GM23248 (cell line): ENCODE results near the gene NETO1. TPM values are rescaled to one million over a fixed set of nuclear protein-coding genes. Genes with fewer than 3 reads are reported as not detected.

Experiments
- DNase-seq: peaks from one replicate; pipeline ENCODE4 v3.0.0-alpha.2; 2015
- H2AFZ ChIP-seq: fragments of 200-600 bp; sonication (generic); 2 replicates; pipeline ENCODE4 v1.6.1; 2016; ENCODE audit warnings: antibody characterized with exemption
- H3F3A ChIP-seq: fragments of 200-600 bp; sonication (generic); 2 replicates; pipeline ENCODE4 v1.6.1; 2016; ENCODE audit warnings: mild to moderate bottlenecking, antibody characterized with exemption, mixed run types; ENCODE audit not compliant: insufficient read depth
- H3K27ac ChIP-seq: fragments of 200-600 bp; sonication (generic); 2 replicates; pipeline ENCODE4 v1.5.1; 2016; ENCODE audit warnings: mild to moderate bottlenecking
- H3K27me3 ChIP-seq: fragments of 200-600 bp; sonication (generic); replicated peaks from 2 replicates; pipeline ENCODE4 v1.6.1; 2016; ENCODE audit warnings: mild to moderate bottlenecking; ENCODE audit not compliant: insufficient read depth
- H3K36me3 ChIP-seq: fragments of 200-600 bp; sonication (generic); 2 replicates; pipeline ENCODE4 v1.6.1; 2016; ENCODE audit warnings: low read depth, mild to moderate bottlenecking
- H3K4me1 ChIP-seq: fragments of 200-600 bp; sonication (generic); 2 replicates; pipeline ENCODE4 v1.6.1; 2016; ENCODE audit warnings: mild to moderate bottlenecking; ENCODE audit not compliant: insufficient read depth
- H3K4me2 ChIP-seq: fragments of 200-600 bp; sonication (generic); one replicate; pipeline ENCODE4 v1.6.1; 2016; ENCODE audit warnings: mild to moderate bottlenecking; ENCODE audit not compliant: unreplicated experiment
- H3K4me3 ChIP-seq: fragments of 200-600 bp; sonication (generic); 2 replicates; pipeline ENCODE4 v1.5.1; 2016; ENCODE audit warnings: mild to moderate bottlenecking
- H3K79me2 ChIP-seq: fragments of 200-600 bp; sonication (generic); 2 replicates; pipeline ENCODE4 v1.6.1; 2016; ENCODE audit warnings: mild to moderate bottlenecking; ENCODE audit not compliant: insufficient read depth
- H3K9ac ChIP-seq: fragments of 200-600 bp; sonication (generic); 2 replicates; pipeline ENCODE4 v1.6.1; 2016; ENCODE audit warnings: mild to moderate bottlenecking
- H3K9me2 ChIP-seq: fragments of 200-600 bp; sonication (generic); 2 replicates; pipeline ENCODE4 v1.6.1; 2016; ENCODE audit warnings: mixed run types, mild to moderate bottlenecking, moderate library complexity; ENCODE audit not compliant: insufficient read depth
- H3K9me3 ChIP-seq: fragments of 200-600 bp; sonication (generic); one replicate; pipeline ENCODE4 v1.6.1; 2017; ENCODE audit warnings: low read depth
- H4K20me1 ChIP-seq: fragments of 200-600 bp; sonication (generic); 2 replicates; pipeline ENCODE4 v1.6.0; 2016; ENCODE audit not compliant: insufficient read depth
- EZH2 ChIP-seq: fragments of 200-600 bp; sonication (generic); IDR thresholded peaks from 2 replicates; pipeline ENCODE4 v1.6.1; 2018; ENCODE audit warnings: antibody characterized with exemption, mild to moderate bottlenecking; ENCODE audit not compliant: insufficient read depth, poor library complexity, severe bottlenecking
- EZH2phosphoT487 ChIP-seq: fragments of 200-600 bp; sonication (generic); IDR thresholded peaks from 2 replicates; pipeline ENCODE4 v1.6.1; 2018; ENCODE audit warnings: antibody characterized with exemption, moderate library complexity, mild to moderate bottlenecking, low read depth; ENCODE audit not compliant: insufficient read depth
- WGBS, 2 experiments: methylation state at CpG; one replicate each; pipeline ENCODE4 v1.1.6; 2015 to 2017; ENCODE audit warnings: low lambda C conversion rate in 2 of 2, low coverage in 1 of 2; ENCODE audit errors: missing lambda C conversion rate in 2 of 2; 5-methylcytosine and 5-hydroxymethylcytosine counted together
- in situ Hi-C: fragments of 300-500 bp; cut with MboI; formaldehyde crosslinking; loops from 2 replicates; pipeline ENCODE4 v1.15.0; 2020
- polyA plus RNA-seq: library from polyadenylated mRNA; unstranded; fragments of >200 nt; fragmentation: Nextera tagmentation; extraction: Ambion mirVana; gene quantifications from 2 replicates; pipeline ENCODE4 v1.2.1, GENCODE V29; 2016
- total RNA-seq: library from RNA; depleted of rRNA; stranded (reverse); fragments of >200 nt; shearing (Covaris generic); gene quantifications from 2 replicates; pipeline ENCODE4 v1.2.3, GENCODE V29; 2014

Gene NETO1
- total and polyA plus RNA-seq, 2 experiments from 2014 or later: not detected

DNA sequence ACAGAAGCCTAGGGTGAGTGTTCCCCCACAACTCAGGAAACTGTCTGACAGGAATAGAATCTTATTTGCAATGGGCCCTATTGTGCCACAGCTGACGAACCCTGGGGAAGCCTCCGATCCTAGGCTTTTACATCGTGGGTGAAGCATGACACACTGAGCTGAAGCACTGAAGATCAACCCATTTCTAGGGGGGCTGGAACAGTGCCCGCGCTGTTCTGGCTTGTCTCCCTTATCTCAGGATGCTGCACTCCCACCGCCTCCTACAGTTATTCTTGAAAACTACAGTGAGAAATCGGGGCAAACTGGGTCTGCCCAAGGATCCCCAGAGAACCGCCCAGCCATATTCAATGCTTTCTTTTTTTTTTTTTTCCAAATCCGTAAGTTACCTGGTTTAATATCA, 41.1 kb downstream of the NETO1 start:
- Histone ChIP-seq H3K4me1 (no peaks in the 10 kb centered on the region), H3K4me2 (no peak overlapping the region), H3K4me3 (no peak overlapping the region), H4K20me1 (no peaks in the 10 kb centered on the region), H3K9me3 (no peaks in the 10 kb centered on the region), H3K9ac (no peak overlapping the region), H2AFZ (no peak overlapping the region), H3K27ac (no peak overlapping the region), H3F3A (no peaks in the 10 kb centered on the region), H3K36me3 (no peaks in the 10 kb centered on the region), H3K79me2 (no peaks in the 10 kb centered on the region), H3K27me3 (no peaks in the 10 kb centered on the region), H3K9me2 (no peaks in the 10 kb centered on the region)
- 21 to 23% methylated on average over 8 to 9 of the region's 9 CpGs for WGBS, 2 experiments
- in situ Hi-C loops: no loop called here
- no peak for TF ChIP-seq EZH2phosphoT487
- TF ChIP-seq EZH2: no peak
- no peak for DNase-seq

DNA sequence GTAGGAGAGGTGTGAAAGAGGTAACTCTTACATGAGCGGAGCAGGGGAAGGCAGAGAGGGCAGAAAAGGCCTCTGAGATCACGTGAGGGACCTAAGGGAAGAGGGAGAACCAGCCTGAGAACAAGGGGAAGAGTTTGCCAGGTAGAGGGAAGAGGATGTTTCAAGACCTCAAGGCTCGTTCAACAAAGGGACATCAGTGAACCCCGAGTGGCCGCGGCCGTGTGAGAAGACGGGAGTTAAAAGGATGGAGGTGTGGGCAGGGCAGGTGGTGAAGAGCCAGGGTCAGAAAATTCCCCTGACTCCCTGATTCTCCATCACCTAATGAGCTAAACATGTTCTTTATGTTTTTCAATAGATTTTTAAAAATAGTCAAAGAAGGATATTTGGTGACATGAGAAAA, 44.4 kb downstream of the NETO1 start:
- Histone ChIP-seq H3K9me2 (no peaks in the 10 kb centered on the region), H3K27ac (no peak overlapping the region), H3K9me3 (no peaks in the 10 kb centered on the region), H2AFZ (no peak overlapping the region), H3K4me2 (no peak overlapping the region), H3K79me2 (no peaks in the 10 kb centered on the region), H3K4me1 (no peaks in the 10 kb centered on the region), H4K20me1 (no peaks in the 10 kb centered on the region), H3K36me3 (no peaks in the 10 kb centered on the region), H3K4me3 (no peak overlapping the region), H3K9ac (no peak overlapping the region), H3F3A (no peaks in the 10 kb centered on the region), H3K27me3 (no peaks in the 10 kb centered on the region)
- no peak for DNase-seq
- TF ChIP-seq EZH2phosphoT487 (no peak), EZH2 (no peak)
- in situ Hi-C loops: no loop called here
- WGBS, 2 experiments: 57% methylated on average over 8 of the region's 8 CpGs

DNA sequence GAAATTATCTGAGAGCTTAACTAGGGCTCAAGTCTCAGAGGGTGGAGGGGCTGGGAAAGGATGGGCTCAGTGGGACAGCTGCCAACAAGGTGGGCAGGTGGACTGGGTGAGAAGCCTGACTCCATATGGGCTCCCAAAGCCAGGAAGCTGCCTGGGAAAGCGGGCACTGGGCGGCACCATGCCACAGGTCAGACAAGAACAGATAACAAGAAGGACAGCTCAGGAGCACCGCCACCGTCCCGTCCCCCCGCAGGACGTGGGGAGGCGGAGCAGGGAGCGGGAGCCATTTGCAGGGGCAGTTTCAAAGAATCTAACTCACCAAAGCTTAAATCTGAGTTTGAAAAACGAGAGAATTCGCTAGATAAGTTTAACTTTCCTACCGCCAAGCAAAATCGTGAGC, 45.6 kb downstream of the NETO1 start:
- H3K79me2 ChIP-seq: no peaks in the 10 kb centered on the region

DNA sequence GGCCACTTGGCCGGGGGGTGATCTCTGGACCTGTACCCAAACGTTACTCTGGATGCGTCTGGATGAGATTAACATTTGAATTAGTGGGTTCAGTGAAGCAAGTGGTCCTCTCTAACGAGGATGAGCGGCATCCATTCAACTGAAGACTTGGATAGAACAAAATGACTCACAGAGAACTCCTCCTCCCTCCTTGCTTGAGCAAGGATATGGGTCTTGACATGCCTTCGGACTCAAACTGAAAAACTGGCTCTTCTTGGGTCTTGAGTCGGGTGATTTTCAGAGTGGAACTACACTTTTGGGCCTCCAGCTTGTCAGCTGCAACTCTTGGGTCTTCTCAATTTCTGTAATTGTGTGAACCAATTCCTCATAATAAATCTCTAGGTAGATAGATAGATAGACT, 47.2 kb downstream of the NETO1 start:
- Histone ChIP-seq H3F3A (no peaks in the 10 kb centered on the region), H2AFZ (no peak overlapping the region), H3K36me3 (no peaks in the 10 kb centered on the region), H3K4me1 (no peaks in the 10 kb centered on the region), H3K79me2 (no peaks in the 10 kb centered on the region), H3K4me3 (no peak overlapping the region), H3K9me3 (no peaks in the 10 kb centered on the region), H3K9ac (no peak overlapping the region), H3K9me2 (no peaks in the 10 kb centered on the region), H4K20me1 (no peaks in the 10 kb centered on the region), H3K27me3 (no peaks in the 10 kb centered on the region), H3K27ac (no peak overlapping the region), H3K4me2 (no peak overlapping the region)
- no peak for DNase-seq
- TF ChIP-seq EZH2phosphoT487 (no peak), EZH2 (no peak)
- 29 to 32% methylated on average over 7 of the region's 7 CpGs for WGBS, 2 experiments
- in situ Hi-C loops: no loop called here

More for the DNA sequence above, 45.6 kb downstream of the NETO1 start:
- H3K36me3 ChIP-seq: no peaks in the 10 kb centered on the region
- no peaks in the 10 kb centered on the region for H4K20me1 ChIP-seq
- H3K9ac ChIP-seq: no peak overlapping the region
- H3F3A ChIP-seq: no peaks in the 10 kb centered on the region
- H3K9me3 ChIP-seq: no peaks in the 10 kb centered on the region
- H3K4me3 ChIP-seq: no peak overlapping the region
- H3K27ac ChIP-seq: no peak overlapping the region
- TF ChIP-seq EZH2phosphoT487 (no peak), EZH2 (no peak)
- H3K27me3 ChIP-seq: no peaks in the 10 kb centered on the region
- WGBS, 2 experiments: 36 to 46% methylated on average over 13 of the region's 13 CpGs
- H3K9me2 ChIP-seq: no peaks in the 10 kb centered on the region
- in situ Hi-C loops: no loop called here
- H3K4me2 ChIP-seq: no peak overlapping the region
- DNase-seq: no peak
- no peaks in the 10 kb centered on the region for H3K4me1 ChIP-seq
- no peak overlapping the region for H2AFZ ChIP-seq

GRCh38 chr18:72819050-72819449, 48.7 kb downstream of the NETO1 start:
- Histone ChIP-seq H3K27me3 (no peaks in the 10 kb centered on the region), H4K20me1 (no peaks in the 10 kb centered on the region), H3K4me2 (no peak overlapping the region), H3K79me2 (no peaks in the 10 kb centered on the region), H3K36me3 (no peaks in the 10 kb centered on the region), H2AFZ (no peak overlapping the region), H3F3A (no peaks in the 10 kb centered on the region), H3K4me1 (no peaks in the 10 kb centered on the region), H3K9ac (no peak overlapping the region), H3K27ac (no peak overlapping the region), H3K4me3 (no peak overlapping the region), H3K9me3 (no peaks in the 10 kb centered on the region), H3K9me2 (no peaks in the 10 kb centered on the region)
- TF ChIP-seq EZH2: no peak
- TF ChIP-seq EZH2phosphoT487: no peak
- no peak for DNase-seq
- in situ Hi-C loops: no loop called here
